Measurements from ENCODE around the gene OR5K2.

OR5K2 gene

GRCh38 chr3:98531622-98532274, 34.3 kb downstream of the OR5K2 start, which contains the start of gene GPR15:
GPR15 (plus strand) TSS chr3:98531978; CDS start chr3:98532034, 56 bp downstream.
- H3K4me3 ChIP-seq (ENCODE audit: low read depth, low read length): no peak within 1 kb of the TSS
- no peak for DNase-seq (ENCODE audit: low read depth)

GRCh38 chr3:98532275-98532637, 34.8 kb downstream of the OR5K2 start:
- no peak for TF ChIP-seq MYC (IDR thresholded peaks at IDR 0.05; ENCODE audit: low read depth, low read length)
- no peak for DNase-seq (ENCODE audit: low read depth)
- no peak overlapping the region for H3K4me3 ChIP-seq (ENCODE audit: low read depth, low read length)

More at GRCh38 chr3:98531622-98532274, 34.3 kb downstream of the OR5K2 start, which contains the start of gene GPR15:
- TF ChIP-seq CTCF (IDR thresholded peaks at IDR 0.05; ENCODE audit: low read depth, low read length): no peak
- no peak for TF ChIP-seq POLR2A (IDR thresholded peaks at IDR 0.05; ENCODE audit: extremely low read depth, insufficient read length)
- no peak for TF ChIP-seq MAX (IDR thresholded peaks at IDR 0.05; ENCODE audit: low read depth, low read length)
- no peak for TF ChIP-seq MYC (IDR thresholded peaks at IDR 0.05; ENCODE audit: low read depth, low read length)

GRCh38 chr3:98532709-98533571, 35.5 kb downstream of the OR5K2 start:
- DNase-seq (ENCODE audit: low read depth): no peak
- H3K4me3 ChIP-seq (ENCODE audit: low read depth, low read length): no peak overlapping the region
- TF ChIP-seq POLR2A (IDR thresholded peaks at IDR 0.05; ENCODE audit: extremely low read depth, insufficient read length): no peak
- TF ChIP-seq MYC (IDR thresholded peaks at IDR 0.05; ENCODE audit: low read depth, low read length): no peak
- TF ChIP-seq CTCF (IDR thresholded peaks at IDR 0.05; ENCODE audit: low read depth, low read length): no peak
- TF ChIP-seq MAX (IDR thresholded peaks at IDR 0.05; ENCODE audit: low read depth, low read length): no peak

- no peak overlapping the region for H3K4me3 ChIP-seq (ENCODE audit: low read depth, low read length)
- no peak for DNase-seq (ENCODE audit: low read depth)
- TF ChIP-seq POLR2A (IDR thresholded peaks at IDR 0.05; ENCODE audit: extremely low read depth, insufficient read length) (no peak), CTCF (IDR thresholded peaks at IDR 0.05; ENCODE audit: low read depth, low read length) (no peak), MAX (IDR thresholded peaks at IDR 0.05; ENCODE audit: low read depth, low read length) (no peak), MYC (IDR thresholded peaks at IDR 0.05; ENCODE audit: low read depth, low read length) (no peak)
These were observed 36.7 kb downstream of the OR5K2 start for GRCh38 chr3:98534168-98534567.

GRCh38 chr3:98534734-98535133, 37.3 kb downstream of the OR5K2 start:
- TF ChIP-seq CTCF (IDR thresholded peaks at IDR 0.05; ENCODE audit: low read depth, low read length) (no peak), MYC (IDR thresholded peaks at IDR 0.05; ENCODE audit: low read depth, low read length) (no peak), POLR2A (IDR thresholded peaks at IDR 0.05; ENCODE audit: extremely low read depth, insufficient read length) (no peak)
- DNase-seq (ENCODE audit: low read depth): no peak
- no peak overlapping the region for H3K4me3 ChIP-seq (ENCODE audit: low read depth, low read length)

- no peak overlapping the region for H3K4me3 ChIP-seq (ENCODE audit: low read depth, low read length)
- DNase-seq (ENCODE audit: low read depth): no peak
- TF ChIP-seq MYC (IDR thresholded peaks at IDR 0.05; ENCODE audit: low read depth, low read length): no peak
- TF ChIP-seq MAX (IDR thresholded peaks at IDR 0.05; ENCODE audit: low read depth, low read length): no peak
- TF ChIP-seq CTCF (IDR thresholded peaks at IDR 0.05; ENCODE audit: low read depth, low read length): no peak
- TF ChIP-seq POLR2A (IDR thresholded peaks at IDR 0.05; ENCODE audit: extremely low read depth, insufficient read length): no peak
These were observed 39.1 kb downstream of the OR5K2 start for GRCh38 chr3:98536456-98537017.
